ENCODE measurements around the gene LAMB2. TPM values are rescaled to one million over a fixed set of nuclear protein-coding genes. Genes with fewer than 3 reads are reported as not detected.

Gene LAMB2
- total and polyA plus RNA-seq, 2 of the 8 experiments (the other 6 are each of a cell fraction or from before 2014, with no cell fraction given): 112 to 153 TPM

GRCh38 chr3:49120096-49120437 is 12.8 kb downstream of the LAMB2 start:
- peaks cover 18 to 55% (median 43%) of the 10 kb centered on the region in 4 experiments for H3K36me3 ChIP-seq (ENCODE audit: control insufficient read depth in 2 of 4, insufficient read depth in 4 of 4, low read length in 3 of 4)
- FAIRE-seq: no peak
- 6% methylated on average over 9 of the region's 9 CpGs; no CpG with 5 or more reads in 1 of the 2 experiments for whole genome bisulfite sequencing, 2 experiments (ENCODE audit: extremely low coverage in 1 of 2, insufficient coverage in 1 of 2, insufficient read length in 1 of 2, insufficient replicate concordance in 2 of 2, low coverage in 1 of 2, low lambda C conversion rate in 2 of 2, missing lambda C conversion rate in 1 of 2)
- TF ChIP-seq RXRA (IDR thresholded peaks at IDR 0.05; ENCODE audit: insufficient read depth, low read depth, low read length) (no peak), EP300 (IDR thresholded peaks at IDR 0.05; ENCODE audit: borderline replicate concordance in 1 of 2, low read depth in 2 of 2, low read length in 2 of 2) (no peak)
- TF ChIP-seq, protein P1, sequence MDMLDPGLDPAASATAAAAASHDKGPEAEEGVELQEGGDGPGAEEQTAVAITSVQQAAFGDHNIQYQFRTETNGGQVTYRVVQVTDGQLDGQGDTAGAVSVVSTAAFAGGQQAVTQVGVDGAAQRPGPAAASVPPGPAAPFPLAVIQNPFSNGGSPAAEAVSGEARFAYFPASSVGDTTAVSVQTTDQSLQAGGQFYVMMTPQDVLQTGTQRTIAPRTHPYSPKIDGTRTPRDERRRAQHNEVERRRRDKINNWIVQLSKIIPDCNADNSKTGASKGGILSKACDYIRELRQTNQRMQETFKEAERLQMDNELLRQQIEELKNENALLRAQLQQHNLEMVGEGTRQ (IDR thresholded peaks at IDR 0.05; ENCODE audit: low read length): no peak

More at GRCh38 chr3:49120096-49120437, 12.8 kb downstream of the LAMB2 start:
- Histone ChIP-seq H3K4me2 (ENCODE audit: insufficient read depth in 1 of 2, low read depth in 2 of 2, low read length in 2 of 2) (peak overlapping the region; percentile 92 to 99), H4K8ac (ENCODE audit: extremely low read depth, insufficient read depth, low read length) (peak overlapping the region; percentile 95), H3K56ac (replicated peaks; ENCODE audit: insufficient read length, low read depth, low read length) (no peak overlapping the region), H2AK5ac (ENCODE audit: low read depth, low read length) (no peak overlapping the region), H3K14ac (ENCODE audit: insufficient read length) (no peak overlapping the region), H3K27ac (ENCODE audit: low read depth, low read length) (peak overlapping the region; percentile 78; the same call in 1 of the 2 replicates), H3K4me3 (ENCODE audit: extremely low read depth in 1 of 4, insufficient read depth in 2 of 4, low read depth in 3 of 4, low read length in 4 of 4) (peak overlapping the region; percentile 83 to 92 (median 86)), H4K5ac (ENCODE audit: insufficient read length, low read depth, low read length) (peak overlapping the region; percentile 32), H3K23me2 (ENCODE audit: low read depth, low read length) (peaks cover 5% of the 10 kb centered on the region), H2BK15ac (ENCODE audit: low read length) (no peak overlapping the region), H3K27me3 (replicated peaks in 1 of 4; ENCODE audit: control insufficient read depth in 3 of 4, extremely low read depth in 1 of 4, insufficient read depth in 3 of 4, low read length in 3 of 4) (no peaks in the 10 kb centered on the region), H2BK120ac (replicated peaks; ENCODE audit: low read depth, low read length) (no peak overlapping the region), H3K4me1 (replicated peaks in 1 of 4; ENCODE audit: control insufficient read depth in 3 of 4, insufficient read depth in 4 of 4, low read length in 3 of 4) (peaks cover 0 to 11% (median 6%) of the 10 kb centered on the region in 4 experiments; a peak in 5 of 7 replicates), H3K79me1 (ENCODE audit: low read depth, low read length) (peaks cover 9% of the 10 kb centered on the region), H3K23ac (ENCODE audit: insufficient read length) (no peak overlapping the region), H2BK20ac (ENCODE audit: low read length) (no peak overlapping the region), H3K9ac (replicated peaks in 1 of 4; ENCODE audit: extremely low read depth in 1 of 4, low read depth in 3 of 4, low read length in 3 of 4) (peak overlapping the region; percentile 78 to 94 (median 89)), H2AFZ (ENCODE audit: low read length) (no peak overlapping the region), H4K91ac (replicated peaks; ENCODE audit: insufficient read length, low read length) (no peak overlapping the region), H3K9me3 (ENCODE audit: insufficient read depth in 2 of 2, low read depth in 1 of 2, low read length in 1 of 2) (no peaks in the 10 kb centered on the region), H2BK5ac (ENCODE audit: low read depth, low read length) (peak overlapping the region; percentile 73), H3K79me2 (ENCODE audit: control insufficient read depth in 1 of 2, insufficient read depth in 2 of 2, low read length in 2 of 2) (peaks cover 0 to 10% of the 10 kb centered on the region in 2 experiments; a peak in 2 of 4 replicates), H2BK12ac (ENCODE audit: low read depth, low read length) (no peak overlapping the region), H3K18ac (ENCODE audit: extremely low read depth, low read length) (no peak overlapping the region), H3K4ac (replicated peaks; ENCODE audit: insufficient read length, low read depth, low read length) (no peak overlapping the region), H4K20me1 (replicated peaks in 1 of 2; ENCODE audit: control insufficient read depth in 1 of 2, insufficient read depth in 2 of 2, low read length in 2 of 2) (peaks cover 0 to 9% of the 10 kb centered on the region in 2 experiments)
- DNase-seq (ENCODE audit: low read depth in 1 of 2, low spot score in 2 of 2): no peak
- POLR2A ChIA-PET (ENCODE audit: partially characterized antibody): interaction anchor here (1.1 to 25.5 kb wide), 9 partner anchors 9 to 130 kb away, joined by 3 to 508 read pairs (median 5); partner anchors contain the start of genes IMPDH2, LAMB2, NDUFAF3 and P4HTM
- CTCF ChIA-PET (ENCODE audit: partially characterized antibody): interaction anchor here (0.6 to 4.4 kb wide), 7 partner anchors 9 to 98 kb away, joined by 3 to 20 read pairs (median 4); partner anchors contain the start of genes LAMB2 and NDUFAF3
